Skeletal muscle tissue (tissue), 4 donors: ENCODE results near the gene SCN8A. TPM values are rescaled to one million over a fixed set of nuclear protein-coding genes. Genes with fewer than 3 reads are reported as not detected.

Experiments used
- H3K27ac ChIP-seq: one replicate; pipeline ENCODE4 v1.7.0; 2013; ENCODE audit warnings: mild to moderate bottlenecking, low read depth, low read length, inconsistent platforms
- H3K27me3 ChIP-seq, 3 donors: one replicate each; pipeline ENCODE4 v1.7.0; 2013; ENCODE audit warnings: low read length in 3 of 3; ENCODE audit not compliant: control insufficient read depth in 3 of 3, insufficient read depth in 3 of 3
- H3K36me3 ChIP-seq, 3 donors: one replicate each; pipeline ENCODE4 v1.7.0; 2013; ENCODE audit warnings: low read length in 3 of 3; ENCODE audit not compliant: control insufficient read depth in 3 of 3, insufficient read depth in 3 of 3
- H3K4me1 ChIP-seq, 3 donors: one replicate each; pipeline ENCODE4 v1.7.0; 2013; ENCODE audit warnings: low read length in 3 of 3, mild to moderate bottlenecking in 3 of 3; ENCODE audit not compliant: control insufficient read depth in 3 of 3, insufficient read depth in 3 of 3
- H3K4me3 ChIP-seq, 3 donors: one replicate each; pipeline ENCODE4 v1.7.0; 2013; ENCODE audit warnings: low read length in 3 of 3
- H3K9ac ChIP-seq, 3 donors: one replicate each; pipeline ENCODE4 v1.7.0; 2013; ENCODE audit warnings: low read length in 3 of 3, mild to moderate bottlenecking in 3 of 3, moderate library complexity in 2 of 3, low read depth in 1 of 3
- H3K9me3 ChIP-seq, 3 donors: one replicate each; pipeline ENCODE4 v1.7.0; 2013; ENCODE audit warnings: low read length in 3 of 3; ENCODE audit not compliant: control insufficient read depth in 3 of 3
- total RNA-seq: library from RNA; depleted of rRNA; stranded (reverse); fragments of >200 nt; gene quantifications from one replicate; pipeline ENCODE4 v1.2.3, GENCODE V29; 2014
- donor health status: Osteomylitis.

The SCN8A gene
- total RNA-seq, 1 donor from 2014 or later: 0.52 TPM

- no peak overlapping the region for H3K4me3 ChIP-seq
- peaks cover 12 to 20% (median 14%) of the 10 kb centered on the region in 3 donors for H3K27me3 ChIP-seq
- no peak overlapping the region for H3K9ac ChIP-seq
- no peaks in the 10 kb centered on the region for H3K4me1 ChIP-seq
- no peaks in the 10 kb centered on the region for H3K9me3 ChIP-seq
- H3K27ac ChIP-seq: no peak overlapping the region
- H3K36me3 ChIP-seq: no peaks in the 10 kb centered on the region
Measured at GRCh38 chr12:51726161-51726560, 135.1 kb downstream of the SCN8A start.

- no peak overlapping the region for H3K27ac ChIP-seq
- no peaks in the 10 kb centered on the region for H3K36me3 ChIP-seq
- no peaks in the 10 kb centered on the region for H3K4me1 ChIP-seq
Measured at GRCh38 chr12:51726931-51727330, 135.9 kb downstream of the SCN8A start.

GRCh38 chr12:51729331-51729730, 138.3 kb downstream of the SCN8A start:
- no peaks in the 10 kb centered on the region for H3K36me3 ChIP-seq

More at GRCh38 chr12:51726931-51727330, 135.9 kb downstream of the SCN8A start:
- H3K9me3 ChIP-seq: no peaks in the 10 kb centered on the region
- peaks cover 5 to 12% (median 10%) of the 10 kb centered on the region in 3 donors for H3K27me3 ChIP-seq
- H3K4me3 ChIP-seq: no peak overlapping the region
- H3K9ac ChIP-seq: no peak overlapping the region

GRCh38 chr12:51730745-51731144, 139.7 kb downstream of the SCN8A start:
- Histone ChIP-seq H3K9ac (no peak overlapping the region), H3K4me1 (no peaks in the 10 kb centered on the region), H3K4me3 (no peak overlapping the region), H3K27me3 (no peaks in the 10 kb centered on the region), H3K9me3 (no peaks in the 10 kb centered on the region), H3K36me3 (no peaks in the 10 kb centered on the region), H3K27ac (no peak overlapping the region)

More at GRCh38 chr12:51729331-51729730, 138.3 kb downstream of the SCN8A start:
- Histone ChIP-seq H3K4me1 (no peaks in the 10 kb centered on the region), H3K4me3 (no peak overlapping the region), H3K27ac (no peak overlapping the region), H3K9me3 (no peaks in the 10 kb centered on the region), H3K27me3 (no peaks in the 10 kb centered on the region), H3K9ac (no peak overlapping the region)

- H3K27me3 ChIP-seq: no peaks in the 10 kb centered on the region
- H3K9me3 ChIP-seq: peaks cover 0 to 2% (median 0%) of the 10 kb centered on the region in 3 donors
- no peak overlapping the region for H3K4me3 ChIP-seq
- no peak overlapping the region for H3K27ac ChIP-seq
- H3K9ac ChIP-seq: no peak overlapping the region
- H3K4me1 ChIP-seq: no peaks in the 10 kb centered on the region
- no peaks in the 10 kb centered on the region for H3K36me3 ChIP-seq
Measured at GRCh38 chr12:51740536-51740935, 149.5 kb downstream of the SCN8A start.

- Histone ChIP-seq H3K4me3 (no peak overlapping the region), H3K36me3 (no peaks in the 10 kb centered on the region), H3K4me1 (peaks cover 0 to 3% (median 0%) of the 10 kb centered on the region in 3 donors), H3K27ac (no peak overlapping the region), H3K9me3 (peaks cover 0 to 2% (median 0%) of the 10 kb centered on the region in 3 donors), H3K27me3 (no peaks in the 10 kb centered on the region), H3K9ac (no peak overlapping the region)
Measured at GRCh38 chr12:51744235-51744634, 153.2 kb downstream of the SCN8A start.

- Histone ChIP-seq H3K9me3 (peaks cover 0 to 2% (median 0%) of the 10 kb centered on the region in 3 donors), H3K36me3 (no peaks in the 10 kb centered on the region), H3K9ac (no peak overlapping the region), H3K4me3 (no peak overlapping the region), H3K4me1 (peaks cover 0 to 3% (median 0%) of the 10 kb centered on the region in 3 donors), H3K27ac (no peak overlapping the region), H3K27me3 (no peaks in the 10 kb centered on the region)
Measured at GRCh38 chr12:51744957-51745356, 153.9 kb downstream of the SCN8A start.

- no peaks in the 10 kb centered on the region for H3K27me3 ChIP-seq
- H3K4me3 ChIP-seq: no peak overlapping the region
- no peaks in the 10 kb centered on the region for H3K36me3 ChIP-seq
- no peaks in the 10 kb centered on the region for H3K9me3 ChIP-seq
- H3K9ac ChIP-seq: peak overlapping the region in 1 of 3 donors; percentile 23
- H3K4me1 ChIP-seq: peaks cover 0 to 3% (median 0%) of the 10 kb centered on the region in 3 donors
- no peak overlapping the region for H3K27ac ChIP-seq
Measured at GRCh38 chr12:51746416-51746815, 155.4 kb downstream of the SCN8A start.

GRCh38 chr12:51748235-51748634, 157.2 kb downstream of the SCN8A start:
- no peak overlapping the region for H3K4me3 ChIP-seq
- H3K4me1 ChIP-seq: peaks cover 0 to 3% (median 3%) of the 10 kb centered on the region in 3 donors
- H3K27me3 ChIP-seq: no peaks in the 10 kb centered on the region
- no peak overlapping the region for H3K9ac ChIP-seq
- H3K27ac ChIP-seq: no peak overlapping the region
- H3K9me3 ChIP-seq: no peaks in the 10 kb centered on the region
- H3K36me3 ChIP-seq: no peaks in the 10 kb centered on the region

- H3K4me3 ChIP-seq: no peak overlapping the region
- H3K9ac ChIP-seq: no peak overlapping the region
- no peaks in the 10 kb centered on the region for H3K36me3 ChIP-seq
- no peak overlapping the region for H3K27ac ChIP-seq
- no peaks in the 10 kb centered on the region for H3K27me3 ChIP-seq
- H3K4me1 ChIP-seq: peaks cover 0 to 3% (median 3%) of the 10 kb centered on the region in 3 donors
- H3K9me3 ChIP-seq: no peaks in the 10 kb centered on the region
Measured at GRCh38 chr12:51749206-51749985, 158.4 kb downstream of the SCN8A start.
